MCF 10A (cell line): ENCODE measurements around the gene MCL1. TPM values are rescaled to one million over a fixed set of nuclear protein-coding genes. Genes with fewer than 3 reads are reported as not detected.

Experiments used
- BruUV-seq: library from RNA; stranded (reverse); fragments of 400-500 nt; replicated peaks from 2 replicates; lab custom pipeline; 2021; lab: Mats Ljungman, UMichigan
- CTCF ChIA-PET: fragments of 300-600 bp; sonication (Branson Sonifier 250); formaldehyde crosslinking; extraction: SDS; loops from one replicate; lab custom pipeline; 2021; ENCODE audit warnings: antibody characterized with exemption, inconsistent platforms; lab: Yijun Ruan, JAX
- POLR2A ChIA-PET: fragments of 300-600, 350-650 bp; sonication (Branson Sonifier 250); formaldehyde crosslinking; extraction: SDS; loops from one replicate; lab custom pipeline; 2020; ENCODE audit warnings: antibody characterized with exemption, inconsistent platforms; lab: Yijun Ruan, JAX
- DNase-seq: peaks from one replicate; pipeline ENCODE4 v3.0.0-alpha.2; 2018; ENCODE audit not compliant: unreplicated experiment
- H3K27ac Mint-ChIP-seq: one replicate; pipeline ENCODE4 v1.8.0; 2022; ENCODE audit warnings: mild to moderate bottlenecking, low read depth, mixed read lengths; ENCODE audit not compliant: unreplicated experiment
- H3K27me3 Mint-ChIP-seq: one replicate; pipeline ENCODE4 v1.8.0; 2022; ENCODE audit warnings: mixed read lengths; ENCODE audit not compliant: insufficient read depth, unreplicated experiment
- H3K36me3 Mint-ChIP-seq: one replicate; pipeline ENCODE4 v1.8.0; 2022; ENCODE audit warnings: mild to moderate bottlenecking, moderate library complexity, mixed read lengths; ENCODE audit not compliant: insufficient read depth, unreplicated experiment
- H3K4me1 Mint-ChIP-seq: one replicate; pipeline ENCODE4 v1.8.0; 2022; ENCODE audit warnings: mixed read lengths; ENCODE audit not compliant: insufficient read depth, unreplicated experiment
- H3K4me3 Mint-ChIP-seq: one replicate; pipeline ENCODE4 v1.8.0; 2022; ENCODE audit warnings: mild to moderate bottlenecking, moderate library complexity, mixed read lengths; ENCODE audit not compliant: unreplicated experiment
- H3K9me3 Mint-ChIP-seq: one replicate; pipeline ENCODE4 v1.8.0; 2022; ENCODE audit warnings: mixed read lengths; ENCODE audit not compliant: unreplicated experiment
- intact Hi-C: fragments of 100-400 bp; cut with micrococcal nuclease; formaldehyde crosslinking; loops from 2 replicates; pipeline ENCODE4 v1.14.1; 2022
- total RNA-seq: library from RNA; stranded (reverse); gene quantifications from 2 replicates; pipeline ENCODE4 v1.2.3, GENCODE V29; 2022
- TF ChIP-seq, protein P1 (sequence below): fragments of 200-600 bp; IDR thresholded peaks from one replicate; pipeline ENCODE4 v1.8.0; 2022; ENCODE audit warnings: antibody characterized with exemption, mild to moderate bottlenecking; ENCODE audit not compliant: unreplicated experiment

Gene MCL1
- total RNA-seq, 1 experiment from 2014 or later = 624 TPM

DNA sequence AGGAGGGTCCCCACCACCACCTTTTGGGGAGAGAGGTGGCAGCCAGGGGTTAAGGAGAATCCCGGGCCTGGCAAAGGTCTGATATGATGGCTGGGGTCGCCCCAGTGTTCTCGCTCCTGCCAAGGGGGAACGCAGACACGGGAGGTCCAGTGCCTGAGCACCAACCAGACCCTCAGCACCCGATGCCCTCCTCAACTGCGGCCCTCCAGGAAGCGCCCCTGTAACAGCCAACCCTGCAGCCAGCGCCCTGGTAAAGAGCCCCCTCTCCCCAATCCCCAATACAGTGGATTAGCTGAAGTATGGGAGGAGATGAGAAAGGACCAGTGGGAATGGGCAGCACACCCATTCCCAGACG is 19.8 kb downstream of the MCL1 start:
- intact Hi-C loops = loop anchor here (1.0 to 5.0 kb wide), 9 partner anchors 43 to 503 kb away; partner anchors contain the start of genes CA14, GOLPH3L, MINDY1 and MLLT11
- Mint-ChIP-seq H3K36me3 (peaks cover 54% of the 10 kb centered on the region), H3K27ac (peak overlapping the region; percentile 99), H3K4me1 (peaks cover 47% of the 10 kb centered on the region), H3K4me3 (peak overlapping the region; percentile 74), H3K9me3 (no peaks in the 10 kb centered on the region), H3K27me3 (no peaks in the 10 kb centered on the region)
- ChIA-PET CTCF (interaction anchor here (0.6 to 9.8 kb wide), 31 partner anchors 8 to 446 kb away, joined by 3 to 245 read pairs (median 5); partner anchors contain the start of genes ADAMTSL4, CIART, CTSK and ECM1), POLR2A (interaction anchor here (0.9 to 27.7 kb wide), 7 partner anchors 1 to 304 kb away, joined by 3 to 1801 read pairs (median 47); partner anchors contain the start of genes ADAMTSL4, ENSA, GOLPH3L and MCL1)
- no TSS peak for BruUV-seq
- no peak for DNase-seq
- TF ChIP-seq, protein P1, sequence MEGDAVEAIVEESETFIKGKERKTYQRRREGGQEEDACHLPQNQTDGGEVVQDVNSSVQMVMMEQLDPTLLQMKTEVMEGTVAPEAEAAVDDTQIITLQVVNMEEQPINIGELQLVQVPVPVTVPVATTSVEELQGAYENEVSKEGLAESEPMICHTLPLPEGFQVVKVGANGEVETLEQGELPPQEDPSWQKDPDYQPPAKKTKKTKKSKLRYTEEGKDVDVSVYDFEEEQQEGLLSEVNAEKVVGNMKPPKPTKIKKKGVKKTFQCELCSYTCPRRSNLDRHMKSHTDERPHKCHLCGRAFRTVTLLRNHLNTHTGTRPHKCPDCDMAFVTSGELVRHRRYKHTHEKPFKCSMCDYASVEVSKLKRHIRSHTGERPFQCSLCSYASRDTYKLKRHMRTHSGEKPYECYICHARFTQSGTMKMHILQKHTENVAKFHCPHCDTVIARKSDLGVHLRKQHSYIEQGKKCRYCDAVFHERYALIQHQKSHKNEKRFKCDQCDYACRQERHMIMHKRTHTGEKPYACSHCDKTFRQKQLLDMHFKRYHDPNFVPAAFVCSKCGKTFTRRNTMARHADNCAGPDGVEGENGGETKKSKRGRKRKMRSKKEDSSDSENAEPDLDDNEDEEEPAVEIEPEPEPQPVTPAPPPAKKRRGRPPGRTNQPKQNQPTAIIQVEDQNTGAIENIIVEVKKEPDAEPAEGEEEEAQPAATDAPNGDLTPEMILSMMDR = no peak

DNA sequence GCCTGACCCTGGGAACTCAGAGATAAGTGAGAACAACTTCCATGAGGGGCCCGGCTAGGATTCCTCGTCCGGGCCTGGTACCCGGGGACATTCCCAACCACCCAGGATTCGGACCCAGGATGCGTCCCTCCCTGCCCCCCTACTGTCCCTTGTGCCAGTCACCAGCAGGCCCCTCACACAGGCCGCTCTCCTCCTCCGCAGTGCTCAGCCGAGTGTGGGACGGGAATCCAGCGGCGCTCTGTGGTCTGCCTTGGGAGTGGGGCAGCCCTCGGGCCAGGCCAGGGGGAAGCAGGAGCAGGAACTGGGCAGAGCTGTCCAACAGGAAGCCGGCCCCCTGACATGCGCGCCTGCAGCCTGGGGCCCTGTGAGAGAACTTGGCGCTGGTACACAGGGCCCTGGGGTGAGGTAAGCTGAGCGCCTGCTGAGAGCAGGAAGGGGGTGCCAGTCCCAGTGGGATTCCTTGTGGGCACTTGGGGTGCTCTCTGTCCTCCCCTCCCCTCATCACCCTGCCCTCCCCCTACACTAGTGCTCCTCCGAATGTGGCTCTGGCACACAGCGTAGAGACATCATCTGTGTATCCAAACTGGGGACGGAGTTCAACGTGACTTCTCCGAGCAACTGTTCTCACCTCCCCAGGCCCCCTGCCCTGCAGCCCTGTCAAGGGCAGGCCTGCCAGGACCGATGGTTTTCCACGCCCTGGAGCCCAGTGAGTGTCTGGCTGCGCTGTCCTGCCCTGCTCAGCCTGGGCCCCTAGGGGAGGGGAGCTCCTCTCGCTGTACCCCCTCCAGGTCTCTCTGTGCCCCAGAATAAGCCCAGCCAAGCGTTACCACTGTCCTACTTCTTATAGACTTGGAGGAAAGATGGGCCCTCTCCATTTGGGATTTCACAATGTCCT is 20.4 kb downstream of the MCL1 start:
- no peak for DNase-seq
- ChIA-PET CTCF (interaction anchor here (0.6 to 9.8 kb wide), 30 partner anchors 9 to 436 kb away, joined by 3 to 245 read pairs (median 4); partner anchors contain the start of genes ADAMTSL4, CIART, CTSK and ECM1), POLR2A (interaction anchor here (0.5 to 27.7 kb wide), 9 partner anchors 0 to 278 kb away, joined by 3 to 1801 read pairs (median 17); partner anchors contain the start of genes ADAMTSL4, ENSA, GOLPH3L and MCL1)
- intact Hi-C loops = no loop called here
- H3K4me1 Mint-ChIP-seq = peaks cover 43% of the 10 kb centered on the region
- TF ChIP-seq, protein P1 = no peak
- H3K36me3 Mint-ChIP-seq = peaks cover 60% of the 10 kb centered on the region
- BruUV-seq = no TSS peak
- H3K27ac Mint-ChIP-seq = no peak overlapping the region
- no peak overlapping the region for H3K4me3 Mint-ChIP-seq
- H3K9me3 Mint-ChIP-seq = no peaks in the 10 kb centered on the region
- H3K27me3 Mint-ChIP-seq = no peaks in the 10 kb centered on the region

DNA sequence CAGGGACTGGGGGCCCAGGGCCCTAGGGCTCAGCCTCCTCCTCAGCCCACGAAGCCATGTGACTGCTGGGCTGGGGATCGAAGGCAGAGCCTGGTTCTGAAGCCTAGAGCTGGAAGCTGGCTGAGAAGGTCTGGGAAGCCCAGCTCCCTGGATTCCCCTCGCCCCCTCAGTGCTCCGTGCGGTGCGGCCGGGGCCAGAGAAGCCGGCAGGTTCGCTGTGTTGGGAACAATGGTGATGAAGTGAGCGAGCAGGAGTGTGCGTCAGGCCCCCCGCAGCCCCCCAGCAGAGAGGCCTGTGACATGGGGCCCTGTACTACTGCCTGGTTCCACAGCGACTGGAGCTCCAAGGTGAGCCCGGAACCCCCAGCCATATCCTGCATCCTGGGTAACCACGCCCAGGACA is 21.1 kb downstream of the MCL1 start:
- intact Hi-C loops = no loop called here
- peaks cover 65% of the 10 kb centered on the region for H3K36me3 Mint-ChIP-seq
- POLR2A ChIA-PET = interaction anchor here (0.6 to 27.7 kb wide), 4 partner anchors 0 to 277 kb away, joined by 3 to 1801 read pairs (median 902); partner anchors contain the start of genes ADAMTSL4 and MCL1

More for the DNA sequence above, 21.1 kb downstream of the MCL1 start:
- no peaks in the 10 kb centered on the region for H3K27me3 Mint-ChIP-seq
- H3K9me3 Mint-ChIP-seq = no peaks in the 10 kb centered on the region
- no peak overlapping the region for H3K4me3 Mint-ChIP-seq
- peaks cover 36% of the 10 kb centered on the region for H3K4me1 Mint-ChIP-seq
- no peak overlapping the region for H3K27ac Mint-ChIP-seq
- DNase-seq = no peak
- no TSS peak for BruUV-seq
- TF ChIP-seq, protein P1 = no peak
- CTCF ChIA-PET = interaction anchor here (0.5 to 9.8 kb wide), 15 partner anchors 8 to 422 kb away, joined by 3 to 245 read pairs (median 4); partner anchors contain the start of genes ADAMTSL4 and MCL1
